ENCODE data around the gene THEM4.

THEM4 gene

DNA sequence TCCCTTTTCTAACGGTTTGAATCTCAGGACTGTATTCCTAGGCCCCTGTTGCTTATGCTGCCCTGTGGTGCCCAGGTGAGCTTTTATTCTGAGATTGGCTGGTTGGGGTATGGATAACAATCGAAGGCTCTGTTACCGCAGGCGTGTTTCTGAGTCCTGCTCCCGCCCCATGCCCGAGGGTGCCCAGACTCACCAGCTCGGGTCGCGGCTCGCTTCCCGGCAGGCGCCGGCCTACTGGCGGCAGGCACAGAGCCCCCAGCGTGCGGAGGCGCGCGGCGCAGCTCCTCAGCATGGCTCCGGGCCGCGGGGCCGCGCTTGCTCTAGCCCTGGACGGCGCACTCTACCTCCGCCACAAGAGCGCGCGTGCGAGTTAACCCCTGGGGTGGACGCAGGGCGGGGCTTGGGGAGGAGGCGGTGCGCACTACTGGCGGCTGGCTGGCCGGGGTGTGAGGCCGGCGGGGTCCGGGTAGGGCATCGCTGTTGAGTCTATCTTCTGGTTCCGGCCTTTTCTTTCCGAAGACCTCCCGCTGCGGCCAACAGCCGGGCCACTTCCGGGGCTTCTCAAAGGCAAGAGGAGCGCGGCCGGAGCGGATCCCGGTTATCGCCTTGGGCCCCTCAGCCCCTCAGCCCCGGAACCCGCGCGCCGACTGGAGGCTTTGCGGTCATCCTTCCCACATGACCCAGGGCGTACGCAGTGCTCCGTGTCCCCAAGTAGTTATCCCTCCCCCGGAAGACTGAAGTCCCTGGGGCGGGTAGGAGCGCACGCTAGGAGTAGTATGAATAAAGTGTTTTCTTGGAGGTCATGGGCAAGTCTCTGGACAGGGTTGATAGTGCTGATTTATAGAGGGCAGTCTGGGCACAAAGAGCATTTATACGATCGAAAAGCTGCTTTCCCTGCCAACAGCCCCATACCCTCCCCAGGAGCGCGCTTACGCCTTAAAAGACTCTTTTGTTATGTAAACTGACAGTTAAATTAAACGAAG is at the start of gene THEM4:
THEM4 (minus strand) TSS at position 345 of the 983 bp plus-strand sequence; CDS start at position 292, 53 bp downstream.
- peak; percentile 91 to 95 for DNase-seq

DNA sequence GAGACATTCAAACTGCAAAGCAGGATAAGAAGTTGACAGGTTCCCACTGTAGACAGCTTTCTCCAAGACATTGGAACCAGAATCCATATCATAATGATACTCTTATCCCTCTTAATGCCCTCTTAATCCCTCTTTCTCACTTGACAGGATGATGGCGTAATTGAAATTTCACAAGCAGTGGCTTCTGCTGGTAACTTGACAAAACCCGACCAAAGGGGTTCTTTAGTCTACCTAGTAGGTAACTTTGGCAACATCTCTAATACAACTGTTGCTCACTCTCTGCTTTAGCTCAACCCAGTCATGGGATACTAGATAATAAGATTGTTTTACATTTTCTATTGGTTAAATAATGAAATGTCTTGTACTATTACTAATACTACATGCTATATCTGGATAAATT is 49.6 kb upstream of the THEM4 start:
- DNase-seq, result peak; percentile 27 to 65

DNA sequence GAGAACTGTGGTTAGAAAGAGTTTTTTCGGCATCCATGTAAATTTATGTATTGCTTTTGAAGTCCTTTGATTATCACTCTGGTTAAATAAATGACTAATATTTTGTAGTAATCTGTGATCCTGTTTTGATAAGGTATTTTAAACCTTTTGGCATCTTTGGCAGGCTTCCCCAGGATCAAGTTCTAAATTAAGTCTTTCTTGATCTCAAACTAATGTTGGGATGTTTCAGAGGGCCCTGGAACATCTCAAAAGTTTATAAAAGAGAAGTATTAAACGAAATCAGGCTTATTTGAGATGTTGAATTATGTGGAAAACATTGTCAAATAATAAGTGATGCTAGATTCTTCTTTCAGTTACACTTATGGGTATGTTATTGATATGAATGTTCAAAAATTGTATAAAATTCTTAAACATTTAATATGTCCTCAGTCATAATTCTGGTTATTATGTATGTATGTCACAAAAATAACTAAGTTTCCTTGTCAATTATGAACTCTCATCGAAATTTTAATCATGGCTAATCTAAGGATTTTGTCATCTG is 47.7 kb upstream of the THEM4 start:
- DNase-seq, result no peak

DNA sequence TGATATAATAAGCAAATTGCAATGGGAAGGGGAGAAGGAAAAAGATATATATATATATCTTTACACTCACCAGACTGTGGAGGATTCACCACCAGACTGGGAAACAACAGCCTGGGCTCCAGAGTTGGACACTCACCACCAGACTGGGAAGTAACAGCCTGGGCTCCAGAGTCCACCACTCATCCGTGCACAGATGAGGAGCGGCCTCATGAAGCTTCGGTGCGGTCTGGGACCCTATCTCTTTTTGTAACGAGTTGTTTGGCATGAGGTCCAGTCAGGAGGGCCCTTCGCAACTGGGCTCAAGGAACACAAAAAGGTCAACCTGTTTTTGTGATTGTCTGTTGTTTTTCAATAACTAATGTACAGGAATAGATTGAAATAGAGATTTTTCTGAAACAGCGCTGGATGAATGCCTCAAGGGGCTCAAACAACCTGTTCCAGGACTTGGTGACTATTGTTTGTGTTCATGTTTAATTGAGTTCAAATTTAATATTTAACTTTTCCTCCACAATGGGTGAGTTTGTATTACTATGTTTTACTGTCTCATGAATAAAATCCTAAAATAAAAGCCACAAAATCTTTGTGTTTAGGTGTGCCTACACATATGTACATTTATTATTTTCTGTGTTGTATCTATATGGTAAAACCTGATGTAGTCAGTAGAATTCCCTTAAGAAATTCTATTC is 44.2 kb upstream of the THEM4 start:
- no peak for DNase-seq

DNA sequence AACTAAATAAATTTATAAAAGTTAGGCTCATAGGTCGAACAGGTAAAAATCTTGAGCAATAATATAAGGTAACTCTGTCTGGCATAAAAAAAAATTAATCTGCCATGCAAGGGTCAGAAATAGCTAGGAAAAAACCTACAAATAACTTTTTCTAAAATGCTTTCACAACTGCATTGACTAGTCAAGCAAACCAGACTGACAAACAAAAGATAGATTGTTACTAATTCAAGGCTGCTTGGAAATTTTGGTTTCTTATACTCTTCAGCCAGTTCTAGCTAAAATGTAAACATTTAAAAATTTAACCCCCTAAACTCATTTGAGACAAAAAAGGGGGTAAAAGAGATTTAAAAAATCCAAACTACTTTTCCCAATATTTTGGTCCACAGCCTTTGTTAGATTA is 43.5 kb upstream of the THEM4 start:
- no peak for DNase-seq

DNA sequence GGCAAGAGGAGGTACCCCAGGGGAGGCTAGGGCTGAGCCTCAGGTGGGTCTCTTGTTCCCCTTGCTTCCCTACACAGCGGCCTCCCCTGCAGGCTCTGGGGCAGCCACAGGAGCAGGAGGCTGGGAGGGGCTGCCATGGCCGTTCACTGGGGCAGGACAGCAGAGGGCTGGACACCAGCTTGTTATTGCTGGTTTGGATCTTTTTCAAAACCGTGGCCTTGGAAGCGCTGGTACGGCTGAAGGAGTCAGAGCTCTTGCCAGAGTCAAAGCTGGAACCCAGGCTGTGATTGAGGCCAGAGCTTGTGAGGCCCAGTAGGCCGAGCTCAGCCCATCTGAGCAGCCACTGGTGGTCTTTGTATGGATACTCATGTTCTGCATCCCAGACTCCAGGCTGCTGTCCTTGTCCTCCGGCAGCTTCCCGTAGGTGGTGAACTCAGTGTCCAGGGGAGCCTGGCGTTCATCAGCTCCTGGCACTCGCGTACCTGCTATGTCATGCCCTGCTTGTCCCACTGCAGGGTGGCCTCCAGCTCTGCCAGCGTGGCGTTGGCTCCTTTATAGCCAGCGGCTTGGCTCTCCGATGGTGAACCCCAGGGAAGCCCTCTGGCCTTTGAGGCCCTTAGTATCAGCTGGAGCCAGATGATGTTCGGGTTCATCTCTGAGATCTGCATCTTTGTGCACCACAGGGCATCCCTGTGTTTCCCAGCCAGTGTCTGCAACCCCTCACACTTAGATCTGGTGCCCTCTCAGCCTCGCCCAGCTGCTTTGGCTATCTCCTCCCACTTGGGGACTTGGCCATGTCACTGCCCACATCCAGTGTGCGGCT is 40.3 kb upstream of the THEM4 start:
- no peak for DNase-seq

DNA sequence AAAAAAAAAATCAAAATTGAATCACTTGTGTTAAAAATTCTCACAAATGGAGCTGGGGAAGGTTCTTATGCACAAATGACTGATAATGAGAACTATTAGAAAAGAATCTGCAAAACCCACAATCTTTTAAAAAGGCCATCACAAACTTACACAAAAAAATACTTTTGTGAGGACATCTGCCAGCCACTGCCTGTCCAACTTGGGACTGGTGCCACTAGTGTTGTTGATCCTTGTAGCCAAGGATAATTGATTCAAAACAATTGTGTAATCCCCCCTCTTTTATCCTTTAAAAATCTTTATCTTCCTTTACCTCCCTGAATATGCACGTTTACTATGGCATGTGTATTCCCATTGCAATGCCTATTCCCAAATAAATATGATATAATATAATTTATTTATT is 39.2 kb upstream of the THEM4 start:
- DNase-seq, result no peak

DNA sequence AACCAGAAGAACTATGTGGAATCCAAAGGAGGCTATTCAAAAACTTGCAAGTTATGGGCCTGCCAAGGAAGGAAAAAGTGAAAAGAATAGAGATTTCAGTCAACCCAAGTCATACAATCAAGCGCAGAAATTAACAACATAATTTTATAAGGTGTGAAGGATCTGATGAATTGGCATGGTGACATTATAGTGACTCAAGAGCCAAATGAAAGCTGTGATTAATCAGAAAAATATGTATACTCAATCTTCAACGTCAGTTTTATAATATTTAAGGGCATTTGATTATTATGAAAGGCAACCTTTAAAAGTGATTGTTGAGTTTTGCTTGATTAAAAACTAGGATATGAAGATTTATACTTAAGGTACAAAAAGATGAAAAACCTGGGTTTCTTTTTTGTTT is 37.8 kb upstream of the THEM4 start:
- DNase-seq, result no peak

DNA sequence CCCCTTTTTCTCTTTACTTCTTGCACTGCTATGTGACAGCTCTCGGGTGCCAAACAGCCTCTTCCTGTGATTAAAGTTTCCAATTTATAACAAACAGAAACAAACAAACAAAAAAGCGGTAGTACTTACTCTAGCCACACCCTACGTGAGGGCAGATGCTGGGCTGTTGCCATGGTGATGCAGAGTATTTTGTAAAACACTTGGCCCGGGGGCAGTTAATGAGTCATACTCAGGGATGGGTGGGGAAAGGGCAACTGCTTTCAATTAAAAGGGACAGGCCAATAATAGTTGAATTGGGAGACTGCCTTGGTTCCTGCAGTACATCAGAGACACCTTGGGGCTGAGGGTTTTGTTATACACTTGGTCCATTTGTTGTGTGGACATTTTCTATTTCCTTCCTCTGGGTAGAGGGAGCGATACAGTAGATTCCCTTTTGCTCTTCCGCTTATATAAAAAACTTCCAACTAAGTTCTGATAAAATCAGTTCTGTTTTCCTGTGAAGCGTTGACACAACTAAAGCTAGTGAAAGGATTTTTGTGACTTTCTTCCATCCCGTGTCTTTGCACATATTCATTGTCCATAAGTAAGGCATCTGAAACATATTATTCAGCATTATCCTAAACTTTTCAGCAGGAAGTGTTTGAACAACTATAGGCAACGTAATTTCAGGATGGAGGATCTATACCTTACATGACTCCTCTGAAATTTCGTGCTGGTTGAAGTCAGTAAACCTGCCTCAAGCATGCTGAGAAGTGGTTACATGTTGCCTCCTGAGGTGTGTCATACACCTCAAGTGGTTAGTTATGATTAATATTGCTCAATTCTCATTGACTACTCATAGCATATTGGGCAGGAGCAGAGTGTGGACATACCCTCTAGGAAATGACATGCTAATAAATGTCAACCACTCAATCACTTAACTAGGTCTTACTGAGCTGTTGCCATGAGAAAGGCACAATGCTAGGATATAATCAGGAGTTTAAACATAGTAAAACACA is 36.7 kb upstream of the THEM4 start:
- no peak for DNase-seq

DNA sequence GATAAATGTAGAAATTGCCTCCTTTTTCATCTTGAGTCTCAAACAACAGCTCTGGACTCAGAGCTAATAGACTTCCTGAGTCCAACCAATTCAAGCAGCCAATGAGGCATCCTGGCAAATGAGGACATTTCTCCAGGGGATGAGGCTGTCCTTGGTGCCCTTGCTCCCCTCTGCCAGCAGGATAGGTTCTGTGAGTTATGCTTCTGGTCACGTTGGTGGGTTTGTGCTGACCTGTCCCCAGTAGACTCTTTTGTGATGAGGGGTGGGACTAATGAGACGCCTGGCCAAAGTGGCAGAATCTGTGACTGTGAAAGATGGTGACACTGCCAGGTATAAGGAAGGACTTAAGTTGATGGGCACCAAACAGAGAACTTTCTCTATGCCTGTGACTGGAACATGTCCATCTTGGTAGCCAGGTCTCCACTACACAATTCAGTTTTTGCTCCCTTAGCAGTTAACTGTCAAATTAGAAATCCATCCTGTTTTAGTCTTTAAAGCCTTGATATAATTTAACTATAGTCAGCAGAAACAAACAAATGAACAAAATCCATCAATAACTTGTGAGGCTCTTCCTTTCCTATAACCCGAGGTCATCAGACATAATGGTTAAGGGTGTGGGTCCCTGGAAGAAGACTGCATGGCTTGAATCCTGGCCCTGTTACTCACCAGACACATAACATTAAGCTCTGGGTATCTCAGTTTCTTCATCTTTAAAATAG is 35.7 kb upstream of the THEM4 start:
- DNase-seq, result no peak

DNA sequence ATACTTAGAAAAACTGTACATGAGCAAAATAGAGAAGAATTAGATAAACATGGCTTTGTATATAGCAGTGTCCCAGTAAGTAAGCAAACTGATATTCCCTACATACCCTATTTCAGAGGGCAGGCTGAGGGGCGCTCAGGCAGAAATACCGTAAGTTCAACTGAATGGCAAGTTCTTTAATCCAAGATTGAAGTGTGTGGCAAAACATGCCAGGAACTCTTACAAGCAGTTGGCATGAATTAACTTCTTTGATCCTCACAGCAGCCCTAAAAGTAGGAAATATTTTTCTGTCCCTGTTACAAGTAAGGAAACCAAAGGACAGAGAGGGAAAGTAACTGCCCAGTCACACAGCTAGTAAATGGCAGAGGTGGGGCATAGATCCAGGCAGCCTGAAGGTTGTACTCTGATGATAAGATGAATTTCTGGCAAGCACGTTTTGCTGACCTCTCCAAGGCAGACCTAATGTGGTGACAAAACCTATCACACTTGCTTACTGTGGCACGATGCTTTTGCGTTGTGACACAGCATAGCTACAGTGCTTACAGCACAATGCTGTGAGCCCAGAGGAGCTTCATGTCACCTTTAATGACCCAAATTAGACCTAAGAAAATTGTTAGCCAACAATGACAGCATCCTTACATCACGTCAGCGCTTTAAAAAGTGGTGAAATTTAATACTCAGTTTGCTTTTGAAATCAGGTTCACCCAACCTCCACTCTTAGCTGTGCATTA is 35.0 kb upstream of the THEM4 start:
- no peak for DNase-seq

DNA sequence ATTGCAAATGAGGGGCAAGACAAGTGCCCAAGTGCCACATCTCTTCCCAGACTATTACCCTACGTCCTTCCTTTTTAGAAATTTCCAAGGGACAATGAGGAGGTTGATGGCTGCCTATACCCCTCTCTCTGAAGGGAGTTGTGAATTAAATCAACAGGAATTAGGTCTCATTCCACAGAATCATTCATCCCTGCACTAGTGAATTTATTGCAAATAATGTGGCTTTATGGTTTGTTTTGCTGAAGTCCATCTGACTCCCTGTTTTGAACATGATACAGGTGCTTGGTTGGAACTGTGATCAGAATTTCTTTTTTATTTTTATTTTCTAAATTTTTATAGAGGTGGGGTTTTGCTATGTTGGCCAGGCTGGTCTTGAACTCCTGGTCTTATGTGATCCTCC is 34.3 kb upstream of the THEM4 start:
- no peak for DNase-seq

DNA sequence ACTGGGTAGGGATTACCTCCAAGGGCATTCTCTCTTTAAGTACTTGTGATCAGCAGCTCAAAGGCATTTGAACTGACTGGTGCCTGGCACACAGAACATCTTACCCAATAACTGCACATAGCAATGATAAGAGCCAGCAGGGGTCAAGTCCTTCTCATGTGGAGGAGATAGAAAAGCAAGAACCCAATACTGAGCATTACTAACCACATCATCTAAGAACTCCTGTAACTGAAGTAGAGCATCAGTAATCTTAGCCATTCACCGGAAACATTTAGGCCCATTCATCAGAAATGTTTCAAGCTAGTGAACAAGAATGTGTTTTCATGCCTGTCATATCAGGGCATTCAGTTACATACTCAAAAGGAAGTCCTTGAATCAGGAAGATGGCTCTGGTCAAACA is 33.6 kb upstream of the THEM4 start:
- DNase-seq, result no peak

DNA sequence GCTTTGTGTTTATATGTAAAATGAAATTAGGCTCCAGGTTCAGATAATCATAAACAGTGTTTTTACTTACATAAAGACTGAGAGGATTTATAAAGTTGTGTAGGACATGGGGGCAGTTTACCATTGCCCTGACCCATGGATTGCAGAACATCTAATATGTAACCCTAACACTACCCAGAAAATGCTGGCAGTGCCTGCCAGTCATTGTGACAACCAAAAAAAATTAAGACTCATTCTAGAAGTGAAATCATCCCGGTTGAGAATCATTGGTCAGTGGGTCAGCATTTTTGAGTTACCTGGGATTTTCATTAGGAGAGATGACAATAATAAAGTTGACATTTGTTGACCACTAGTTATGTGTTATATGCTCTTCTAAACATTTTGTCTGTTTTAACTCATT is 31.2 kb upstream of the THEM4 start:
- no peak for DNase-seq

DNA sequence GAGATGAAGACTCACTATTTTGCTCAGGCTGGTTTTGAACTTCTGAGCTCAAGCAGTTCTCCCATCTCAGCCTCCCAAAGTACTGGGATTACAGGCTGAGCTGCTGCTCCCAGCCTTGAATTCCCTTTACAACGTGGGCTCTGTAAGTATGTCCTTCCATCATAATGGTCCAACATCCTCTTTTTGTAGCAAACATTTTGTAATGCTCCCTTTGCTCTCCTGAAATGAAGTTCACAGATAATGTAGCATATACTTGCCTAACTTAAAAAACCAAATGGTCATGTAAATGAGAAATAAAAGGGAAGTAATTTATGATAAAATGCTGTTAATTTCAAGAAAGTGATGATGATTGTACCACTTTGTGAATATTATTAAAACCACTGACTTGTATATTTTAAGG is 30.5 kb upstream of the THEM4 start:
- no peak for DNase-seq

DNA sequence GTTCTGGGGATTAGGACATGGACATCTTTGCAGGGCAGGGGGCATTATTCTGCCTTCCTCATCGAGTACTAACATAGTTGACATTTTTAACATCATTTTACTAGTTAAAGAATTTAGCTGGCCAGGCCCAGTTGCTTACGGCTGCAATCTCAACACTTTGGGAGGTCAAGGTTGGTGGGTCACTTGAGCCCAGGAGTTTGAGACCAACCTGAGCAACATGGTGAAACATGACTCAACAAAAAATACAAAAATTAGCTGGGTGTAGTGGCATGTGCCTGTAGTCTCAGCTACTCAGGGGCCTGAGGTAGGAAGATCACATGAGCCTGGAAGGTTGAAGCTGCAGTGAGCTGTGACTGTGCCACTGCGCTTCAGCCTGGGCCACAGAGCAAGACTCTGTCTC is 29.8 kb upstream of the THEM4 start:
- DNase-seq, result no peak

DNA sequence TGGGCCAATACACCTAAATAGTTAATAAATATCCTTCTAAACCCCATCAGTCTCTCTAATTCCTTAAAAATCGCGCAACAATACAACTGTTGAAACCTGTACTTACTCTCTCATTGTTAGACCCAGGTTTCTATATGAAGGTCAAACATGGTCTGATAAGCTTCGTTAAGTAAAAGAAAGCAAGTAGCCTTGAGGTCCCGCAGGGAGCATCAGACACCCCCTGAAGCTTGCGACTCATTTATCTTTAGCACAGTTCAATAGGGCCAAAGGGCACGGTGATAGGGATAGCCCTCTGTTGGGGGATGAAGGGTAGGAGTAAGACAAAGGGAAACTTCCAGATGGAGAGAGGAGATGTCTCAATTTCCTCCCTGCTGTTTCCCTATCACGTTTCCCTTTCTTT is 27.3 kb upstream of the THEM4 start:
- DNase-seq, result no peak

DNA sequence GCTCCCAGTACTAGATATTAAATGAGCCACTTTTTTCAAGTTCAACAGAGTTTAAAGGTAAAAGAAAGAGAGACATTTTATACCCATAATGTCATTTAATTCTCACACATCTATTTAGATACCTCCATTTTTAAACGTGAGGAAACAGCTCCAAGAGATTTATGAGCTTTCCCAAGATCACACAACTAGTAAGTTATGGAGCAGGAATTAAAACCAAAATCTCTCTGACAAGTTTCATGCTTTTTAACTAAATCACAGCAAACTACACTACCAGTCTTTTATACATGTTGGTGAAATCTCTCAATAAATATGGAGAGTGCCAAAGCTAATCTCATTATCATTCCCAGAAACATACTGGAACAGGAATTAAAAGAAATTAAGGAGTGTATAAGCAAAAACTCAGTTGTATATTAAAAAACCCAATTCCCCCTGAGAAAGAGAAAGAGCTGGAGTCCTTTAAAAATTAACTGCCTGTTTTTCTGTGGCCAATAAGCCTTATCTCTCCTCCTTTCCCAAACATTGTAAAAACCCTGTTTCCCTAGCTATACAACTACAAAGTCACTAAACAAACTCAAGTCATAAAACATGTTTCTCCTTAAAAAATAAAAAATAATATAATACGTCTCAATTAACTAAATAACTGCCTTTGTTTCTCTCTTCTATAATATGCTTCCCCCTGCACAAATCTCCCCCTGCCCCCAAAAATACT is 26.7 kb upstream of the THEM4 start:
- no peak for DNase-seq

DNA sequence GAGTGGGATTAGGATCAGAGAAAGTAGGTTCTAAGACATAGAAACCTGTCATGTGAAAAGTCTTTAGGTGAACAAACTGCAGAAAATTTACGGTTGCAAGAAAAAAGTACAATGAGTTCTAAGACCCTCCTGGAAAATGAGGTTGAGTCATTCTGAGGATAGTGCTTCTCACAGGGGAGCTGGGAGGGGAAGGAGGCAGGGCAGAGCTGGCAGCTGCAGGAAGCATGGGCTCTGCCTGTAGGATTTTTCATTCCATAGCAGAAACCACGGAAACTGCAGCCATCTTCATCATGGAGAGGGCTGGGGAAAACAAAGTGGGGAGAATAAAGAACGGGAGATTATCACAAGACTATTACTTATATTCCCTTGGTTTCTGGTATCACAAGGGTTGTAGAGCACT is 25.8 kb upstream of the THEM4 start:
- no peak for DNase-seq

DNA sequence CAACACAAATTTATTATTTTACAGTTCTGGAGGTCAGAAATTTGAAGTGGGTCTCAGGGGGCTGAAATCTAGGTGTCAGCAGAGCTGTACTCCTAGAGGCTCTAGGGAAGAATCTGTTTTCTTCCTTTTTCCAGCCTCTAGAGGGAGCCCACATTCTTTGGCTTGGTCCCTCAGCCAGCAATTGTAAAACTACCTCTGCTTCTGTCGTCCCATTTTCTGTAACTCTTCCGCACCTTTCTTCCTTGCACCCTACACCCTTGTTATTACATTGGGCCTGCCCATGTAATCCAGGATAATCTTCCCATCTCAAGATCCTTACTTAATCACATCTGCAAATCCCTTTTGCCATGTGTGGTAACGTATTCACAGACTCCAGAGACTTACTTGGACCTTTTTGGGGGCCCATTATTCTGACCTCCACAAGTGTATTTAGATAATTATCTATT is 24.8 kb upstream of the THEM4 start:
- peak; percentile 28 to 63 for DNase-seq
